ENCODE measurements around the gene PSMA4.

DNA sequence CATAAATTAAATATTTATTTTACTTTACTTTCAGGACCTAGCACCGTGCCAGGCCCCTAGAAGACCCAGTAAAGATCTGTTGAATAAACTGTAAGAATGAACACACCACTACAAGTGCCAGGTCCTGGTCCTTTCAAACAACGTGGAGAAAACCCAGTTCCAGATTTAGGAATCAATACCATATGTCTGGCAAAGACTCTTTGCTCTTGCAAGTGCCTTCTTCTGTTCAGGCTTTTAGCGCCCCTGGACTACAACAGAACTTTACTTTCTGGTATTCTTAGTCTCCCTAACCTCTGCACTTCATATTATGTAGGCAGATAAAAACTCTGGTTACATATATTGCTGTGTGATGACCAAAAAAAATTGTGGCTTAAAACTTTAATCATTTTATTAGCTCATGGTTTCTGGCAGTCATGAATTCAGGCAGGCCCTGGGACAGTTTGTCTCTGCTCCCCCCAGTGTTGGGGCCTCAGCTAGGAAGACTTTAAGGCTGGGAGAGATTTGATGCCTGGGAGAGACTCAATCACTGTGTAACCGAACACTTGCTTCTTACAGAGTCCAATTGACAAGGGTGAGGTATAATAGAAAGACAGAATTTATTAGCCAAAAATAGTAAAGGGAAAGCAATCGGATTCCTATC is 2.9 kb upstream of the PSMA4 start:
- TF ChIP-seq, protein P1, sequence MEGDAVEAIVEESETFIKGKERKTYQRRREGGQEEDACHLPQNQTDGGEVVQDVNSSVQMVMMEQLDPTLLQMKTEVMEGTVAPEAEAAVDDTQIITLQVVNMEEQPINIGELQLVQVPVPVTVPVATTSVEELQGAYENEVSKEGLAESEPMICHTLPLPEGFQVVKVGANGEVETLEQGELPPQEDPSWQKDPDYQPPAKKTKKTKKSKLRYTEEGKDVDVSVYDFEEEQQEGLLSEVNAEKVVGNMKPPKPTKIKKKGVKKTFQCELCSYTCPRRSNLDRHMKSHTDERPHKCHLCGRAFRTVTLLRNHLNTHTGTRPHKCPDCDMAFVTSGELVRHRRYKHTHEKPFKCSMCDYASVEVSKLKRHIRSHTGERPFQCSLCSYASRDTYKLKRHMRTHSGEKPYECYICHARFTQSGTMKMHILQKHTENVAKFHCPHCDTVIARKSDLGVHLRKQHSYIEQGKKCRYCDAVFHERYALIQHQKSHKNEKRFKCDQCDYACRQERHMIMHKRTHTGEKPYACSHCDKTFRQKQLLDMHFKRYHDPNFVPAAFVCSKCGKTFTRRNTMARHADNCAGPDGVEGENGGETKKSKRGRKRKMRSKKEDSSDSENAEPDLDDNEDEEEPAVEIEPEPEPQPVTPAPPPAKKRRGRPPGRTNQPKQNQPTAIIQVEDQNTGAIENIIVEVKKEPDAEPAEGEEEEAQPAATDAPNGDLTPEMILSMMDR (IDR thresholded peaks at IDR 0.05), result no peak
- TF ChIP-seq POLR2A (IDR thresholded peaks at IDR 0.05), result no peak

Data from Peyer's patch (tissue), 4 donors.